ENCODE measurements around the gene RABGAP1L. TPM values are rescaled to one million over a fixed set of nuclear protein-coding genes. Genes with fewer than 3 reads are reported as not detected.
A peak's percentile ranks its signal among the peaks of the same experiment; 100 is the strongest.

Gene RABGAP1L
- total and polyA plus RNA-seq, 5 experiments from 2014 or later = 36.8 to 93.6 (median 59.8) TPM

DNA sequence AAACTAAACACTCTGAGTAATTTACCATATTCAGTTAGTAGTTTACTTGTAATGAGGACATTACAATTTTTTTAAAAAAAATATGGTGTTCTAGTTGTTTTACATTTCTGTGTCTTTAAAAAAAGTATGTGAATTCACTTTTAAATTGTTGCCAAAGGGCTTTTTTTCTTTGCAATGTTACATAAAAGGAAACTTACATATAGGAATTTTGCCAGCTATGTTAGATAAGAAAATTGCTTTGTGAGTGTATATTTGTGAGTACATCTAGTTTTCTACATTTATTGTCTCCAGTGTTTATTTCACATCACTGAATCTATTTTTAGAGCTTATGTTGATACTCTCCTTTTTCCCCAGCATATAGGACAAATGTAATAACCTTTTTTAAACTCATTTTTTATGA, 495.2 kb downstream of the RABGAP1L start:
- Mint-ChIP-seq H3K4me3 (no peak overlapping the region), H3K4me1 (peaks cover 0 to 6% (median 0%) of the 10 kb centered on the region in 4 donors), H3K9me3 (peaks cover 0 to 32% (median 10%) of the 10 kb centered on the region in 9 donors), H3K27me3 (no peaks in the 10 kb centered on the region), H3K27ac (no peak overlapping the region), H3K36me3 (peaks cover 12 to 47% (median 20%) of the 10 kb centered on the region in 3 donors)
- DNase-seq = no peak
- POLR2A ChIA-PET = no interaction called here
- no peak for ATAC-seq

DNA sequence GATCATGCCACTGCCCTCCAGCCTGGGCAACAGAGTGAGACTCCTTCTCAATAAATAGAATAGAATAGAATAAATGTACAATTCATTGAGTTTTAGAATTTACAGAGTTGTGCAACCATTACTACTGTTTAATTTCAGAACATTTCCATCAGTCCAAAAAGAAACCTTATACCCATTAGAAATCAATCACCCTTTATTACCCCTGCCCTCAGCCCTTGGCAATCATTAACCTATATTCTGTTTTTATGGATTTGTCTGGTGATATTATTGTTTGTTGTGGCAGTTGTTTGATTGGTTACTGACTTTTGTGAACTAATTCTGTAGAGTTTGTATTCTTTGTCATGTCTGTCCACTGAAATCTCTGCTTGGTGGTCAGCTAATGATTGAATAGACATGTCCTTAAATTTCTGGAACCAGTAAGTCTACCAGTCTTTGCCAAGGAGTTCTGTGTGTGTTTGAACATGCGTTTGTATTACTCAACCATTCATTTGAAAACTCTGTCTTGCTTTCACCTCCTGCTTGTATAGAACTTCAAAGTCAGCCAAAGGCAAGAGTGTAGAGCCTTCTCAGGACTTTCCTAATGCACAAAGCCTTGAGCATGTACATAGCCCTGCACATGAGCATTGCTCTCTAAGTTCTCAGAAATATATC, 497.2 kb downstream of the RABGAP1L start:
- POLR2A ChIA-PET = no interaction called here
- Mint-ChIP-seq H3K4me1 (peaks cover 0 to 6% (median 0%) of the 10 kb centered on the region in 4 donors), H3K27ac (no peak overlapping the region), H3K36me3 (peaks cover 16 to 47% (median 24%) of the 10 kb centered on the region in 3 donors), H3K27me3 (no peaks in the 10 kb centered on the region), H3K4me3 (no peak overlapping the region), H3K9me3 (peaks cover 0 to 27% (median 10%) of the 10 kb centered on the region in 9 donors)
- DNase-seq (no peak), ATAC-seq (no peak)

- Mint-ChIP-seq H3K36me3 (peaks cover 12 to 38% (median 15%) of the 10 kb centered on the region in 3 donors), H3K27ac (no peak overlapping the region), H3K27me3 (no peaks in the 10 kb centered on the region), H3K9me3 (peaks cover 0 to 19% (median 7%) of the 10 kb centered on the region in 9 donors), H3K4me3 (no peak overlapping the region), H3K4me1 (peaks cover 0 to 4% (median 0%) of the 10 kb centered on the region in 4 donors)
- POLR2A ChIA-PET = no interaction called here
- ATAC-seq (no peak), DNase-seq (no peak)
These were observed 498.1 kb downstream of the RABGAP1L start for GRCh38 chr1:174657411-174657810.

- Mint-ChIP-seq H3K4me1 (peaks cover 0 to 2% (median 0%) of the 10 kb centered on the region in 4 donors), H3K36me3 (peaks cover 10 to 37% (median 14%) of the 10 kb centered on the region in 3 donors), H3K9me3 (peaks cover 0 to 17% (median 7%) of the 10 kb centered on the region in 9 donors), H3K27ac (no peak overlapping the region), H3K27me3 (no peaks in the 10 kb centered on the region), H3K4me3 (no peak overlapping the region)
- DNase-seq (no peak), ATAC-seq (no peak)
- POLR2A ChIA-PET = no interaction called here
These were observed 498.6 kb downstream of the RABGAP1L start for GRCh38 chr1:174657893-174658292.

GRCh38 chr1:174659823-174660222, 500.5 kb downstream of the RABGAP1L start:
- no peak for DNase-seq
- no peak for ATAC-seq
- POLR2A ChIA-PET = no interaction called here
- peaks cover 10 to 37% (median 13%) of the 10 kb centered on the region in 3 donors for H3K36me3 Mint-ChIP-seq
- H3K27ac Mint-ChIP-seq = no peak overlapping the region
- no peaks in the 10 kb centered on the region for H3K27me3 Mint-ChIP-seq
- peaks cover 0 to 2% (median 0%) of the 10 kb centered on the region in 4 donors for H3K4me1 Mint-ChIP-seq
- no peak overlapping the region for H3K4me3 Mint-ChIP-seq
- H3K9me3 Mint-ChIP-seq = peaks cover 0 to 17% (median 5%) of the 10 kb centered on the region in 9 donors

DNA sequence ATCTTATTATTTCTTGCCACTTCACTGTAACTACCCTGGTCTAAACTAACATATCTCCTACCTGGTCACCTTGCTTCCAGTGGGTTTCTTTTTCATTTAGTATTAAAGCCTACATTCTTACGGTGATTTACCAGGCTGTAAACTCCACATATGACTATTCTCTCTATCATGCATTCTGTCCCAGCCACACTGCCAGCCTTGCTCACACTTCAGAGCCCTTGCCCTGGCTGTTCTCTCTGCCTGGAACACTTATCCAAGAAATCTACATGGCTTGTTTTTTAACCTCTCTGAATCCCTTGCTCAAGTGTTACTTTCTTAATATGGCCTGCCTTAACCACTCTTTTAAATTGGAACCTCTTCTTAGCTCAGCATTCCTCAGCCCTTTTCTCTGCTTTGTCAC, 501.2 kb downstream of the RABGAP1L start:
- Mint-ChIP-seq H3K27ac (no peak overlapping the region), H3K9me3 (peaks cover 0 to 17% (median 5%) of the 10 kb centered on the region in 9 donors), H3K36me3 (peaks cover 13 to 31% (median 13%) of the 10 kb centered on the region in 3 donors), H3K4me3 (no peak overlapping the region), H3K27me3 (no peaks in the 10 kb centered on the region), H3K4me1 (peaks cover 0 to 2% (median 0%) of the 10 kb centered on the region in 4 donors)
- POLR2A ChIA-PET = no interaction called here
- DNase-seq = no peak
- no peak for ATAC-seq

DNA sequence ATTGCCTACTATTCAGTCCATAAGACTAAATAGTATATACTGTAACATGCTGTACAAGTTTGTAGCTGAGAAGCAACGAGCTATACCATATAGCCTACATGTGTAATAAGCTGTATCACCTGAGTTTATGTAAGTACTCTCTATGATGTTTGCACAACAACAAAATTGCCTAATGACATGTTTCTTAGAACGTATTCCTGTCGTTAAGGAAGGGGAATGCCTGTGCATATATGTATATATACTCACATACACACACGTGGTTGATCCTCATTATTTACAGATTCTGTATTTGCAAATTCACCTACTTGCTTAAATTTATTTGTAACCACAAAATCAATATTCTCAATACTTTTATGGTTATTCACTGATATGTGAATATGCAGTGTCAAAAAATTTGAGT, 504.0 kb downstream of the RABGAP1L start:
- POLR2A ChIA-PET = no interaction called here
- no peak overlapping the region for H3K27ac Mint-ChIP-seq
- peaks cover 14 to 30% (median 27%) of the 10 kb centered on the region in 3 donors for H3K36me3 Mint-ChIP-seq
- H3K4me1 Mint-ChIP-seq = peaks cover 0 to 2% (median 0%) of the 10 kb centered on the region in 4 donors
- H3K9me3 Mint-ChIP-seq = peaks cover 0 to 23% (median 8%) of the 10 kb centered on the region in 9 donors
- ATAC-seq (no peak), DNase-seq (no peak)
- no peak overlapping the region for H3K4me3 Mint-ChIP-seq
- no peaks in the 10 kb centered on the region for H3K27me3 Mint-ChIP-seq

DNA sequence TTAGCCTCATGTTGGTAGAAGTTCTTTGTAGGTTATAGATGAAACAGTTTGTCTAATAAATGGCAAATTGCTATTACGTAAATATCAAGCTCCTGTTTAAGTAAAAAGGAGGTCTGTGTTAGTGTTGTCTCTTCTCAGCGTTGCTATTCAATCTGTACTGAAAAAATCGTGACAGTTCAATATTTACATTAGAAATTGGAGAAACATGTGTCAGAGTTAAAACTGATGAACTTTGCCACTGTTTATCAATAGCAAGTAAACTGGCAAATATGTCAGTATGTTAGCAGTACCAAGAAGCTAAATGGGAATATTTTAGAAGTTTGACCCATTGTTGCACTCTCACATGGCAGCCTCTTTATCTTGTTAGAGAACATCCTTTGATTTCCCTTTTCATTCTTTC, 506.9 kb downstream of the RABGAP1L start:
- POLR2A ChIA-PET = no interaction called here
- Mint-ChIP-seq H3K4me3 (no peak overlapping the region), H3K4me1 (no peaks in the 10 kb centered on the region), H3K36me3 (peaks cover 7 to 37% (median 36%) of the 10 kb centered on the region in 3 donors), H3K27me3 (no peaks in the 10 kb centered on the region), H3K27ac (no peak overlapping the region), H3K9me3 (peaks cover 10 to 43% (median 22%) of the 10 kb centered on the region in 9 donors)
- DNase-seq (no peak), ATAC-seq (no peak)

DNA sequence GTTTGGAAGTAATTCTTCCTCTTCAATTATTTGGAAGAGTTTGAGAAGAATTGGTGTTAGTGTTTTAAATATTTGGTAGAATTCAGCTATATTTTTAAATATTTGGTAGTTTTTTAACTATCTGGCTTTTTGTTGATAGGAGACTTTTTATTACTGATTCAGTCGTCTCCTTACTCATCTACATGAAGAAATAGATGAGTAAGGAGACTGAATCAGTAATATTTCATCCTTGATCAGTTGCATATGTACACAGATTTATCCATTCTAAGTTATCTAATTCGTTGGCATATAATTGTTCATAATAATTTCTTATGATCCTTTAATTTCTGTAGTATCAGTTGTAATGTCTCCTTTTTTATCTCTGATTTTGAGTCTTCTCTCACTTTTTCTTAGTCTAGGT, 512.5 kb downstream of the RABGAP1L start:
- no peak for DNase-seq
- no peak for ATAC-seq
- no peaks in the 10 kb centered on the region for H3K27me3 Mint-ChIP-seq
- POLR2A ChIA-PET = interaction anchor here (0.7 kb wide), 1 partner anchor 318 kb away, joined by 3 read pairs; no protein-coding TSS in a partner anchor
- peaks cover 10 to 48% (median 26%) of the 10 kb centered on the region in 9 donors for H3K9me3 Mint-ChIP-seq
- peaks cover 2 to 35% (median 35%) of the 10 kb centered on the region in 3 donors for H3K36me3 Mint-ChIP-seq
- no peaks in the 10 kb centered on the region for H3K4me1 Mint-ChIP-seq
- no peak overlapping the region for H3K27ac Mint-ChIP-seq
- H3K4me3 Mint-ChIP-seq = no peak overlapping the region

DNA sequence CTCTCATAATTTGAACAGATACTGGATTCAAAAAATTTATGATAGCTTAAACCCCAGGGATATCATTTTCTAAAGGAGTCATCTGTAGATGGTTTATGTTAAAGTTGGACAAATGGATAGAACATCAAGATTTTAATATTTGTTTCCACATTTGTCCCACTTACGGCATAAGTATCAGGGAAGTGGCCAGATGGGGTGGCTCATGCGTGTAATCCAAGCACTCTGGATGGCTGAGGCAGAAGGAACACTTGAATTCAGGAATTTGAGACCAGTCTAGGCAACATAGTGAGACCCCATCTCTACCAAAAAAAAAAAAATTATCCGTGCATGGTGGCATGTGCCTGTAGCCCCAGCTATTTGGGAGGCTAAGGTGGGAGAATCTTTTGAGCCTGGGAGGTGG, 517.5 kb downstream of the RABGAP1L start:
- DNase-seq (no peak), ATAC-seq (no peak)
- Mint-ChIP-seq H3K27me3 (no peaks in the 10 kb centered on the region), H3K4me3 (no peak overlapping the region), H3K36me3 (peaks cover 0 to 2% (median 0%) of the 10 kb centered on the region in 3 donors), H3K4me1 (peaks cover 0 to 1% (median 0%) of the 10 kb centered on the region in 4 donors), H3K27ac (peak overlapping the region in 1 of 10 donors; percentile 87), H3K9me3 (peaks cover 0 to 4% (median 0%) of the 10 kb centered on the region in 9 donors)
- POLR2A ChIA-PET = no interaction called here

- no peak for ATAC-seq
These were observed 519.3 kb downstream of the RABGAP1L start for GRCh38 chr1:174678657-174679056.

DNA sequence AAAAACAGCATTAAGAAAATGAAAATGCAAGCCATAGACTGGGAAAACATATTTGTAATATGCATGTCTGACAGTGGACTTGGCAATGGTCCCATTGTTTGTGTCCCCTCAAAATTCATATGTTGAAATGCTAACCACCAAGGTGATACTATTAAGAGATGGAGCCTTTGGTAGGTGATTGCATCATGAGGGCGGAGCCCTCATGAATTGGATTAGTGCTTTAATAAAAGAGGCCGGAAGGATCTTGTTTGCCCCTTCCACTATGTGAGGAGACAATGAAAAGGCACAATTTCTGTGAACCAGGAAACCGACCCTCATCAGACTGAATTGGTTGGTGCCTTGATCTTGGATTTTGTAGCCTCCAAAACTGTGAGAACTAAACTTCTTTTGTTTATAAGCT, 520.8 kb downstream of the RABGAP1L start:
- ATAC-seq (no peak), DNase-seq (no peak)
- H3K36me3 Mint-ChIP-seq = peaks cover 6 to 19% (median 14%) of the 10 kb centered on the region in 3 donors
- peaks cover 0 to 1% (median 0%) of the 10 kb centered on the region in 4 donors for H3K4me1 Mint-ChIP-seq
- H3K27me3 Mint-ChIP-seq = no peaks in the 10 kb centered on the region
- POLR2A ChIA-PET = no interaction called here
- H3K27ac Mint-ChIP-seq = no peak overlapping the region
- H3K9me3 Mint-ChIP-seq = no peaks in the 10 kb centered on the region
- H3K4me3 Mint-ChIP-seq = no peak overlapping the region

More at GRCh38 chr1:174678657-174679056, 519.3 kb downstream of the RABGAP1L start:
- peaks cover 0 to 1% (median 0%) of the 10 kb centered on the region in 4 donors for H3K4me1 Mint-ChIP-seq
- H3K27ac Mint-ChIP-seq = no peak overlapping the region
- DNase-seq = no peak
- H3K4me3 Mint-ChIP-seq = no peak overlapping the region
- H3K36me3 Mint-ChIP-seq = peaks cover 0 to 7% (median 5%) of the 10 kb centered on the region in 3 donors
- H3K27me3 Mint-ChIP-seq = no peaks in the 10 kb centered on the region
- POLR2A ChIA-PET = no interaction called here
- H3K9me3 Mint-ChIP-seq = peaks cover 0 to under 1% (median 0%) of the 10 kb centered on the region in 9 donors

GRCh38 chr1:174682419-174683008, 523.2 kb downstream of the RABGAP1L start:
- POLR2A ChIA-PET = no interaction called here

More at GRCh38 chr1:174682419-174683008, 523.2 kb downstream of the RABGAP1L start:
- no peaks in the 10 kb centered on the region for H3K9me3 Mint-ChIP-seq
- no peaks in the 10 kb centered on the region for H3K27me3 Mint-ChIP-seq
- ATAC-seq = no peak
- no peak overlapping the region for H3K4me3 Mint-ChIP-seq
- H3K36me3 Mint-ChIP-seq = peaks cover 6 to 27% (median 24%) of the 10 kb centered on the region in 3 donors
- peaks cover 0 to 5% (median under 1%) of the 10 kb centered on the region in 4 donors for H3K4me1 Mint-ChIP-seq
- no peak overlapping the region for H3K27ac Mint-ChIP-seq
- no peak for DNase-seq

All from naive thymus-derived CD8-positive, alpha-beta T cell (primary cell).